ENCODE results near the gene GNA12.

The GNA12 gene

DNA sequence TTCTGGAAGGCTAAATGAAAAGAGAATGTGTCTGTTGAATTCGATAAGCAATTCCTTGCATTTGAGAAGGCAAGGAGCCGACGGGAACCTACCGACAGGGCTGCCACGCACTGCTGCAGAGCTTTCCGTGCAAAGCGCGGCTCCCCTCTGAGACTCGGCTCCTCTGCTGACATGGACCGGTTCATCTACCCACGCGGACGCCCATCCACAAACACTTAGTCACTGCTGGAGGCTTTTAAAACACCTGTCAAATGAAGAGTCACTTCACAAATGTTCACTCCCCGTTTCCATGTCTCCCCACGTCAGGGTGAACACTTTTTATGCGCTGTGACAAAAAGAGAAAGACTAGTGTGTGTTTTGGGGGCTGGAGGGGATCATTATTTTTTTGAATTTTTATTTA lies 124.1 kb downstream of the GNA12 start:
- TF ChIP-seq TCF12 (IDR thresholded peaks at IDR 0.05; ENCODE audit: low read depth): no peak
- no peak for TF ChIP-seq REST (IDR thresholded peaks at IDR 0.05; ENCODE audit: low read depth)
- TF ChIP-seq FOXM1 (IDR thresholded peaks at IDR 0.05; ENCODE audit: borderline replicate concordance, low read depth): no peak
- TF ChIP-seq MAX (IDR thresholded peaks at IDR 0.05): no peak
- TF ChIP-seq YY1 (IDR thresholded peaks at IDR 0.05; ENCODE audit: low read depth): no peak
- no peak for TF ChIP-seq RAD21 (IDR thresholded peaks at IDR 0.05; ENCODE audit: low read depth)
- no peak for TF ChIP-seq USF1 (IDR thresholded peaks at IDR 0.05)
- TF ChIP-seq EP300 (IDR thresholded peaks at IDR 0.05; ENCODE audit: borderline replicate concordance): no peak
- TF ChIP-seq TAF1 (IDR thresholded peaks at IDR 0.05; ENCODE audit: low read depth): no peak
- no peak for TF ChIP-seq CEBPB (IDR thresholded peaks at IDR 0.05)
- no peak for TF ChIP-seq TEAD4 (IDR thresholded peaks at IDR 0.05)
- TF ChIP-seq ZBTB7A (IDR thresholded peaks at IDR 0.05; ENCODE audit: low read depth): no peak
- TF ChIP-seq NFIC (IDR thresholded peaks at IDR 0.05): no peak
- no peak for TF ChIP-seq CREB1 (IDR thresholded peaks at IDR 0.05; ENCODE audit: low read depth)
- TF ChIP-seq EGR1 (IDR thresholded peaks at IDR 0.05): no peak

DNA sequence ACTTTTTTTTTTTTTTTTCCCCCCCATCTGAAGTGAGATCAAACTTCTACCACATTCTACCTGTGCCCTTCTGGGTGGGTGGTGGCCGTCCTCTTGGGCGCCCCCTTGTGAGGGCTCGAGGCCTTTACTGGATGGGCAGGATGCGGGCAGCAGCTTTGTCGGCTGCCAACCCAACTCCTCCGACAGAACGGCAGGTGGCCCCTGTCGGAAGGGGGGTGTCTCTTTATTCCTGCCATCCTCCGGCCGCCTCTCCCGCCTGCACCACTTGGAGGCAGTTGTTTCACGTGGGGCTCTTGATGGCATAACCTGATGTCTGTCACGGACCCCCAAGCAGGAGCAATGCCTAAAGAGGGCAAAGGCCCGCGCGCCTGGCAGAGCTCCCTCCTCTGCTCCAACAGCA lies 125.1 kb downstream of the GNA12 start:
- TF ChIP-seq FOXM1 (IDR thresholded peaks at IDR 0.05; ENCODE audit: borderline replicate concordance, low read depth) (no peak), RAD21 (IDR thresholded peaks at IDR 0.05; ENCODE audit: low read depth) (peak; percentile 14; the same call in 1 of the 2 replicates), CREB1 (IDR thresholded peaks at IDR 0.05; ENCODE audit: low read depth) (no peak), TEAD4 (IDR thresholded peaks at IDR 0.05) (no peak), CEBPB (IDR thresholded peaks at IDR 0.05) (no peak), TAF1 (IDR thresholded peaks at IDR 0.05; ENCODE audit: low read depth) (no peak), EGR1 (IDR thresholded peaks at IDR 0.05) (no peak), MAX (IDR thresholded peaks at IDR 0.05) (no peak)

DNA sequence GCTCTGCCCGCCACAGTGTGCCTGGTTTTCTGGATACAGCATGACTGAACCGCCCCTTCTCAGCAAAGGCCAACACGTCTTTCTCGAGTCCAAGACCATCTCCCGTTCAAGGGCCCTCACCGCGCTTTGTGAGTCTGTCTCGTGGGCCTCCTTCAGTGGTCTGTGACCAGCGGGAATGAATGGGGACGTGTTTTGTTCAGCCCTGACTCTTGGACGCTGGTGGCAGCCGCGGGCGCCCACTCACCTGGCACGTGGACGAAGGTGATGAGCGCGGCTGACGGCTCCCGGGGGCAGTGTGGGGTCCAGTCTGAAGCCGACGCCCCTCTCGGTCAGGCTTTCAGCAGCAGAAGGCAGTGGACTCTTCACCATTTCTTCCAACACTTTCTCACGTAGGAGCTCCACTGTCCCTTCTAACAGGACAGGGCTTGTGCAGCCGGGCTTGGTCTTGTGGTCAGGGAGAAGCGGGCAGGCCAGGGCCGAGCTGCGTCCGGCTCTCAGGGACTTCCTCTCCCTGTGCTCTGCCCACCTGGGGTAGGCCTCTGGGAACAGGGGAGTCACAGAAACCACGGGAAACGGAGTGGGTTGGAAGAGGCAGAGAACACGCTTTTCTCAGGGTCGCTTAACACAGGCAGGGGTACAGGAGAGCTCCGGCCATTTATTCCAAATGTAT lies 125.7 kb downstream of the GNA12 start:
- TF ChIP-seq CEBPB (IDR thresholded peaks at IDR 0.05): no peak
- TF ChIP-seq TAF1 (IDR thresholded peaks at IDR 0.05; ENCODE audit: low read depth): no peak
- no peak for TF ChIP-seq ZBTB7A (IDR thresholded peaks at IDR 0.05; ENCODE audit: low read depth)
- TF ChIP-seq NFIC (IDR thresholded peaks at IDR 0.05): no peak
- no peak for TF ChIP-seq MAX (IDR thresholded peaks at IDR 0.05)
- no peak for TF ChIP-seq FOXM1 (IDR thresholded peaks at IDR 0.05; ENCODE audit: borderline replicate concordance, low read depth)
- no peak for TF ChIP-seq EP300 (IDR thresholded peaks at IDR 0.05; ENCODE audit: borderline replicate concordance)
- no peak for TF ChIP-seq RAD21 (IDR thresholded peaks at IDR 0.05; ENCODE audit: low read depth)
- TF ChIP-seq REST (IDR thresholded peaks at IDR 0.05; ENCODE audit: low read depth): no peak
- no peak for TF ChIP-seq CREB1 (IDR thresholded peaks at IDR 0.05; ENCODE audit: low read depth)

DNA sequence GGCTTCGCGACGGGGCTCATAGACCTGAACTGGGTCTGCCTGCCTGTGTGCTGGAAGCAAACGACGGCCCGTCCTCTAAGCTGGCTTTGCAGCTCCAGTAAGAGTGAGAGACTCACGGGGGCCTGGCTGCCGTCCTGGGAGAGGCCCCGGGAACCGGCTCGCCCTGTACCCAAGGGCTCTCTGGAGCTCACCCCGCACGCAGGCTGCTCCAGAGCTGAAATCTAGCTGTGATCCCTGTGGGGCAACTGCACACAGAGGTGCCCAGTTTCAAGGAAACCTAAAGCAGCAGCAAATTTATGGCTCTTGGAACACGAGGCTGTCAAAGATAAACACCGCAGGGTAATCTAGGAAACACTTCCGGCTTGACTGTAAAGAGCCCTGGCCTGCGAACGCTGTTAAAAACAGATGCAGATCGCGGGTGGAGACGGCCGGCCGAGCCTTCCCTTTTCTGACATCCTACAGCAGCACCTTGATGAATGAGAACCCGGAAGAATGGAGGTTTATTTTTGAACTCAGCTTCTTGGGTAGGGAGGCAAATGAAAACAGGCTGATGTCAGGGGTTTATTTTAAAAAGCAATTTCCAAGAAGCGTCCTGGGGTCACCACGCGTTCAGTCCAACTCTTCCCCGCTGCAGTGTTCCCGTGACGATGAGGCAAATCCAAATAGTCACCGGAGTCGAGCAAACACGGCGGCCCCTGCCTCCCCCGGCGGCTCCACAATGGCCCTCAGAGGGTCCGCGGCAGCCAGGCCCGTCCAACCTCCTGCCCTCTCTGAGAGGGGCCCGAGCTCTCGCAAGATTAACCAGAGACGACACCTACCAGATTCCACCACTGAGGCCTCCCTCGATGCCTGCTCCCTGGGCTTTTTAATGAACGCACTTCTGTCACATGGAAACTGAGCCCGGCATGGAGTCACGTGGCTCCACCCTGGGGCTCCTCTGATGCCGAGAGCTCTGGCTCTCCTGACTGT lies 126.5 kb downstream of the GNA12 start:
- TF ChIP-seq MAX (IDR thresholded peaks at IDR 0.05): no peak
- no peak for TF ChIP-seq USF1 (IDR thresholded peaks at IDR 0.05)
- TF ChIP-seq TAF1 (IDR thresholded peaks at IDR 0.05; ENCODE audit: low read depth): no peak
- TF ChIP-seq FOXM1 (IDR thresholded peaks at IDR 0.05; ENCODE audit: borderline replicate concordance, low read depth): no peak
- TF ChIP-seq EP300 (IDR thresholded peaks at IDR 0.05; ENCODE audit: borderline replicate concordance): no peak
- no peak for TF ChIP-seq TEAD4 (IDR thresholded peaks at IDR 0.05)

GRCh38 chr7:2716906-2717292 lies 127.2 kb downstream of the GNA12 start:
- no peak for TF ChIP-seq TEAD4 (IDR thresholded peaks at IDR 0.05)
- TF ChIP-seq USF1 (IDR thresholded peaks at IDR 0.05): no peak
- TF ChIP-seq MAX (IDR thresholded peaks at IDR 0.05): no peak
- TF ChIP-seq NFIC (IDR thresholded peaks at IDR 0.05): no peak
- TF ChIP-seq FOXM1 (IDR thresholded peaks at IDR 0.05; ENCODE audit: borderline replicate concordance, low read depth): no peak
- no peak for TF ChIP-seq ZBTB7A (IDR thresholded peaks at IDR 0.05; ENCODE audit: low read depth)
- no peak for TF ChIP-seq CEBPB (IDR thresholded peaks at IDR 0.05)
- TF ChIP-seq TCF12 (IDR thresholded peaks at IDR 0.05; ENCODE audit: low read depth): no peak
- no peak for TF ChIP-seq TAF1 (IDR thresholded peaks at IDR 0.05; ENCODE audit: low read depth)
- TF ChIP-seq EP300 (IDR thresholded peaks at IDR 0.05; ENCODE audit: borderline replicate concordance): no peak
- no peak for TF ChIP-seq YY1 (IDR thresholded peaks at IDR 0.05; ENCODE audit: low read depth)
- TF ChIP-seq CREB1 (IDR thresholded peaks at IDR 0.05; ENCODE audit: low read depth): no peak
- TF ChIP-seq RAD21 (IDR thresholded peaks at IDR 0.05; ENCODE audit: low read depth): no peak
- TF ChIP-seq EGR1 (IDR thresholded peaks at IDR 0.05): no peak
- no peak for TF ChIP-seq REST (IDR thresholded peaks at IDR 0.05; ENCODE audit: low read depth)

All from Ishikawa (cell line).